ENCODE measurements around the gene PDXP.

PDXP gene

GRCh38 chr22:37664249-37665101 is 6.0 kb downstream of the PDXP start:
- in situ Hi-C loops (cut with HindIII; ENCODE audit: low sequenced_read_pairs): no loop called here
- H3K4me3 ChIP-seq (ENCODE audit: low read depth, low read length): no peak overlapping the region
- no peak for DNase-seq (ENCODE audit: low read depth)
- TF ChIP-seq CTCF (IDR thresholded peaks at IDR 0.05; ENCODE audit: low read depth, low read length, missing control alignments): no peak

DNA sequence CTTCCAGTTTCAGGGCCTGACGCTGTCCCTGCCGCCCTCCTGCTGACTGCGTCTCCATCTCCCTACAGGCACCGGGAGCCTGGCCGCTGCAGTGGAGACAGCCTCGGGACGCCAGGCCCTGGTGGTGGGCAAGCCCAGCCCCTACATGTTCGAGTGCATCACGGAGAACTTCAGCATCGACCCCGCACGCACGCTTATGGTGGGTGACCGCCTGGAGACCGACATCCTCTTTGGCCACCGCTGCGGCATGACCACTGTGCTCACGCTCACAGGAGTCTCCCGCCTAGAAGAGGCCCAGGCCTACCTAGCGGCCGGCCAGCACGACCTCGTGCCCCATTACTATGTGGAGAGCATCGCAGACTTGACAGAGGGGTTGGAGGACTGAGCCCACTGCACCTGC is 7.0 kb downstream of the PDXP start:
- no peak overlapping the region for H3K4me3 ChIP-seq (ENCODE audit: low read depth, low read length)
- no peak for DNase-seq (ENCODE audit: low read depth)
- no peak for TF ChIP-seq CTCF (IDR thresholded peaks at IDR 0.05; ENCODE audit: low read depth, low read length, missing control alignments)
- in situ Hi-C loops (cut with HindIII; ENCODE audit: low sequenced_read_pairs): no loop called here

- TF ChIP-seq CTCF (IDR thresholded peaks at IDR 0.05; ENCODE audit: low read depth, low read length, missing control alignments): no peak
- in situ Hi-C loops (cut with HindIII; ENCODE audit: low sequenced_read_pairs): no loop called here
- no peak overlapping the region for H3K4me3 ChIP-seq (ENCODE audit: low read depth, low read length)
- no peak for DNase-seq (ENCODE audit: low read depth)
Measured at GRCh38 chr22:37669586-37669985, 11.1 kb downstream of the PDXP start.

DNA sequence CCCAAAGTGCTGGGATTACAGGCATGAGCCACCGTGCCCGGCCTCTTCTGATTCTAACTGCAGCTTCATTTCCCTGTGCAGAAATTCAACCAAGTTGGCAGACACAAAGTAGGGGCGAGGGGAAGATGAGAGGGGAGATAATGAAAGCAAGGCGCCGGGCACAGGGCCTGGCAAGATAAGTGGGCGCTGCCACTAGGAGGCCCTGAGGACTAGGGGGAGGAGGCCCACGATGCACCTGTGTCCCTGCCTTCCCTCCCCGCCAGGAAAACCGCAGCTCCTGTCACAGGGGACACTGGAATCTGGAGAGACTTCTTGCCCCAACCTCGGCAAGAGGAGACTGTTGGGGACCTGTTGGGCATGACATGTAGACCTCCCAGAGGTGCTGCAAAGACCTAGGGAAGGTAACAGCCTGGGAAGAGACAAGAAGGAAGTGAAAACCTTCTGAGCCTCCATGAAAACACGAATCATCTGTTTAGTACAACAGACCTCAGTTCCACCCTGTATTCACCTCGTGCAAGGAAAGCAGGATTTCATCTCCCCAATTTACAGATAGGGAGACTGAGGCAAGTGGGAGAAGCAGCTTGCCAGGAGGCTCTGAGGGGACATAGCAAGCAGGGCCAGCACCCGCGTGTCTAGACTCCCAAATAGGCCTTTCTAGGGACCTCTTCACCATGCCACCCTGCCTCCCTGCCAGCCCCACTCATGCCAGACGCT is 13.8 kb downstream of the PDXP start:
- no peak for DNase-seq (ENCODE audit: low read depth)
- no peak for TF ChIP-seq CTCF (IDR thresholded peaks at IDR 0.05; ENCODE audit: low read depth, low read length, missing control alignments)

DNA sequence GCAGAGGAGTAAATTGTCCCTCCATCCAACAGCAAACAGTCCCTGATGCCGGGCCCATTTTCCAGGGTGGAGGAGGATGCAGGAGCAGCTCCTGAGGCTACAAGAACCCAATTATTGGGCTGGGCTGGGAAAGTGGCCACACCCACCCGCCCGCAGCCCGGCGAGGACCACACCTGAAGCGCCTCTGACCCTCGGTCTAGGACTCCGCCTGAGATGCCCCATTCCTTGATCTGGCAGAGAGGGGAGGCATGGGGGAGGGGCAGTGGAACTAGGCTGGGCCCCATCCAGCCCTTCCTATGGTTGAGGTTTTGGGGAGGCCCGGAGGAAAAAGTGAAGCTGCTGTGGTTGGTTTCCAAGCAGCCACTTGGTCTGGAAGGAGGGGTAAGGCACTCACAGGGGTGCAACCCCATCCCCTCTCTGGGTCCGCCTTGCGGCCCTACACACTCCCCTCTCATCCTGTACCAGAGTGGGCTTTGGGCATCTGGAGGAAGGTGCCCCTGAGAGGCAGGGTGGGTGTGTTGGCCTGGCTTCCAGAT is 14.5 kb downstream of the PDXP start:
- in situ Hi-C loops (cut with HindIII; ENCODE audit: low sequenced_read_pairs): no loop called here
- TF ChIP-seq CTCF (IDR thresholded peaks at IDR 0.05; ENCODE audit: low read depth, low read length, missing control alignments): no peak
- DNase-seq (ENCODE audit: low read depth): no peak
- no peak overlapping the region for H3K4me3 ChIP-seq (ENCODE audit: low read depth, low read length)

More for the DNA sequence above, 13.8 kb downstream of the PDXP start:
- in situ Hi-C loops (cut with HindIII; ENCODE audit: low sequenced_read_pairs): no loop called here
- H3K4me3 ChIP-seq (ENCODE audit: low read depth, low read length): no peak overlapping the region

GRCh38 chr22:37674248-37674647 is 15.7 kb downstream of the PDXP start:
- in situ Hi-C loops (cut with HindIII; ENCODE audit: low sequenced_read_pairs): no loop called here
- TF ChIP-seq CTCF (IDR thresholded peaks at IDR 0.05; ENCODE audit: low read depth, low read length, missing control alignments): no peak

More at GRCh38 chr22:37674248-37674647, 15.7 kb downstream of the PDXP start:
- no peak overlapping the region for H3K4me3 ChIP-seq (ENCODE audit: low read depth, low read length)
- DNase-seq (ENCODE audit: low read depth): no peak

Data from astrocyte of the cerebellum (primary cell).